ENCODE measurements around the gene ANKRD50. TPM values are rescaled to one million over a fixed set of nuclear protein-coding genes. Genes with fewer than 3 reads are reported as not detected.

ANKRD50 gene
- total RNA-seq, 1 experiment from 2014 or later, result 14.3 TPM

GRCh38 chr4:124697441-124697840, 15.1 kb downstream of the ANKRD50 start:
- CTCF ChIA-PET, result no interaction called here

GRCh38 chr4:124696182-124696581, 16.4 kb downstream of the ANKRD50 start:
- in situ Hi-C loops (cut with HindIII; ENCODE audit: low pct_unique_long_range_greater_than_20kb, low sequenced_read_pairs), result no loop called here
- no peak overlapping the region for H3K27ac ChIP-seq (ENCODE audit: low read length)
- DNase-seq (ENCODE audit: low read depth, low spot score) (no peak), ATAC-seq (no peak)
- ChIA-PET POLR2A (no interaction called here), CTCF (no interaction called here)
- BruUV-seq (replicated peaks), result no TSS peak
- no peaks in the 10 kb centered on the region; the same call in 1 of the 2 replicates for H3K36me3 ChIP-seq (ENCODE audit: control insufficient read depth, insufficient read depth, low read length)
- H3K9me3 ChIP-seq (ENCODE audit: control insufficient read depth, insufficient read depth, low read depth, low read length), result peaks cover 3% of the 10 kb centered on the region; the same call in 1 of the 2 replicates
- no peaks in the 10 kb centered on the region for H3K4me1 ChIP-seq (ENCODE audit: control insufficient read depth, insufficient read depth, low read length)
- intact Hi-C loops (cut with micrococcal nuclease; ENCODE audit: unreplicated experiment), result no loop called here
- TF ChIP-seq TCF7L2 (IDR thresholded peaks at IDR 0.05; ENCODE audit: low read depth, low read length), result no peak
- no peak for TF ChIP-seq SIN3A (IDR thresholded peaks at IDR 0.05; ENCODE audit: borderline replicate concordance, insufficient read depth, low read depth, low read length)
- TF ChIP-seq, protein P1, sequence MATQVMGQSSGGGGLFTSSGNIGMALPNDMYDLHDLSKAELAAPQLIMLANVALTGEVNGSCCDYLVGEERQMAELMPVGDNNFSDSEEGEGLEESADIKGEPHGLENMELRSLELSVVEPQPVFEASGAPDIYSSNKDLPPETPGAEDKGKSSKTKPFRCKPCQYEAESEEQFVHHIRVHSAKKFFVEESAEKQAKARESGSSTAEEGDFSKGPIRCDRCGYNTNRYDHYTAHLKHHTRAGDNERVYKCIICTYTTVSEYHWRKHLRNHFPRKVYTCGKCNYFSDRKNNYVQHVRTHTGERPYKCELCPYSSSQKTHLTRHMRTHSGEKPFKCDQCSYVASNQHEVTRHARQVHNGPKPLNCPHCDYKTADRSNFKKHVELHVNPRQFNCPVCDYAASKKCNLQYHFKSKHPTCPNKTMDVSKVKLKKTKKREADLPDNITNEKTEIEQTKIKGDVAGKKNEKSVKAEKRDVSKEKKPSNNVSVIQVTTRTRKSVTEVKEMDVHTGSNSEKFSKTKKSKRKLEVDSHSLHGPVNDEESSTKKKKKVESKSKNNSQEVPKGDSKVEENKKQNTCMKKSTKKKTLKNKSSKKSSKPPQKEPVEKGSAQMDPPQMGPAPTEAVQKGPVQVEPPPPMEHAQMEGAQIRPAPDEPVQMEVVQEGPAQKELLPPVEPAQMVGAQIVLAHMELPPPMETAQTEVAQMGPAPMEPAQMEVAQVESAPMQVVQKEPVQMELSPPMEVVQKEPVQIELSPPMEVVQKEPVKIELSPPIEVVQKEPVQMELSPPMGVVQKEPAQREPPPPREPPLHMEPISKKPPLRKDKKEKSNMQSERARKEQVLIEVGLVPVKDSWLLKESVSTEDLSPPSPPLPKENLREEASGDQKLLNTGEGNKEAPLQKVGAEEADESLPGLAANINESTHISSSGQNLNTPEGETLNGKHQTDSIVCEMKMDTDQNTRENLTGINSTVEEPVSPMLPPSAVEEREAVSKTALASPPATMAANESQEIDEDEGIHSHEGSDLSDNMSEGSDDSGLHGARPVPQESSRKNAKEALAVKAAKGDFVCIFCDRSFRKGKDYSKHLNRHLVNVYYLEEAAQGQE (IDR thresholded peaks at IDR 0.05; ENCODE audit: insufficient read depth in 1 of 2, low read depth in 2 of 2, low read length in 1 of 2), result no peak
- TF ChIP-seq CTCF (IDR thresholded peaks at IDR 0.05), result no peak
- TF ChIP-seq POLR2AphosphoS5 (IDR thresholded peaks at IDR 0.05; ENCODE audit: low read depth, low read length), result no peak
- no peaks in the 10 kb centered on the region for H3K27me3 ChIP-seq (ENCODE audit: control insufficient read depth, insufficient read depth, low read length)
- no peak overlapping the region for H3K4me3 ChIP-seq (ENCODE audit: low read depth in 2 of 2, low read length in 2 of 2)

More at GRCh38 chr4:124697441-124697840, 15.1 kb downstream of the ANKRD50 start:
- Histone ChIP-seq H3K9me3 (ENCODE audit: control insufficient read depth, insufficient read depth, low read depth, low read length) (peaks cover 3% of the 10 kb centered on the region; the same call in 1 of the 2 replicates), H3K27ac (ENCODE audit: low read length) (no peak overlapping the region), H3K4me1 (ENCODE audit: control insufficient read depth, insufficient read depth, low read length) (no peaks in the 10 kb centered on the region), H3K36me3 (ENCODE audit: control insufficient read depth, insufficient read depth, low read length) (no peaks in the 10 kb centered on the region; the same call in 1 of the 2 replicates), H3K27me3 (ENCODE audit: control insufficient read depth, insufficient read depth, low read length) (no peaks in the 10 kb centered on the region), H3K4me3 (ENCODE audit: low read depth in 2 of 2, low read length in 2 of 2) (no peak overlapping the region)
- no TSS peak for BruUV-seq (replicated peaks)
- no peak for TF ChIP-seq CTCF (IDR thresholded peaks at IDR 0.05)
- TF ChIP-seq SIN3A (IDR thresholded peaks at IDR 0.05; ENCODE audit: borderline replicate concordance, insufficient read depth, low read depth, low read length), result no peak
- no peak for TF ChIP-seq TCF7L2 (IDR thresholded peaks at IDR 0.05; ENCODE audit: low read depth, low read length)
- no peak for TF ChIP-seq POLR2AphosphoS5 (IDR thresholded peaks at IDR 0.05; ENCODE audit: low read depth, low read length)
- TF ChIP-seq, protein P1 (IDR thresholded peaks at IDR 0.05; ENCODE audit: insufficient read depth in 1 of 2, low read depth in 2 of 2, low read length in 1 of 2), result no peak
- POLR2A ChIA-PET, result no interaction called here
- in situ Hi-C loops (cut with HindIII; ENCODE audit: low pct_unique_long_range_greater_than_20kb, low sequenced_read_pairs), result no loop called here
- no peak for DNase-seq (ENCODE audit: low read depth, low spot score)
- intact Hi-C loops (cut with micrococcal nuclease; ENCODE audit: unreplicated experiment), result no loop called here
- no peak for ATAC-seq

All from Panc1 (cell line).